Keratinocyte (primary cell): ENCODE data around the gene FRMD4B.

Experiments used
- CTCF ChIP-seq, 3 experiments: IDR thresholded peaks in 1 of 3; conservative IDR thresholded peaks in 1 of 3; optimal IDR thresholded peaks in 1 of 3; 2 replicates in 2 of 3; 3 replicates in 1 of 3; pipeline versions ENCODE3 to v1.5.1; 2011; ENCODE audit warnings: low read length in 3 of 3, mild to moderate bottlenecking in 3 of 3, moderate library complexity in 2 of 3, control low read depth in 1 of 3, inconsistent platforms in 1 of 3; ENCODE audit not compliant: insufficient read depth in 2 of 3; ENCODE audit errors: extremely low read depth in 1 of 3
- EZH2 ChIP-seq: IDR thresholded peaks from one replicate; pipeline ENCODE4 v1.6.1; 2012; ENCODE audit warnings: inconsistent platforms, mild to moderate bottlenecking, low read length, moderate library complexity

GRCh38 chr3:69182588-69183316 is 203.1 kb downstream of the FRMD4B start:
- TF ChIP-seq EZH2 (no peak), CTCF (optimal IDR thresholded peaks at IDR 0.05 in 1 of 3, IDR thresholded peaks at IDR 0.05 in 1 of 3, conservative IDR thresholded peaks at IDR 0.05 in 1 of 3; ENCODE audit: extremely low read depth in 1 of 3, insufficient read depth in 2 of 3, low read length in 3 of 3) (no peak)
